Endothelial cell of umbilical vein (primary cell): Measurements from ENCODE around the gene PRUNE2. TPM values are rescaled to one million over a fixed set of nuclear protein-coding genes. Genes with fewer than 3 reads are reported as not detected.

Experiments used
- BruUV-seq: library from RNA; stranded (reverse); fragments of 400-500 nt; replicated peaks from 2 replicates; lab custom pipeline; 2021; lab: Mats Ljungman, UMichigan
- CTCF ChIA-PET: fragments of 300-600, 350-600 bp; sonication (Branson Sonifier 250); formaldehyde crosslinking; loops from one replicate; lab custom pipeline; 2021; ENCODE audit warnings: antibody characterized with exemption, inconsistent platforms; lab: Charles Lee
- POLR2A ChIA-PET: fragments of 300-600, 350-600 bp; sonication (Branson Sonifier 250); formaldehyde crosslinking; loops from one replicate; lab custom pipeline; 2021; ENCODE audit warnings: antibody characterized with exemption, inconsistent platforms; lab: Charles Lee
- DNase-seq: peaks from one replicate; pipeline ENCODE4 v3.0.0-alpha.2; 2011; ENCODE audit warnings: low read depth, low spot score
- FAIRE-seq: peaks from 2 replicates; lab custom pipeline; 2011; peaks lifted over from hg19 to GRCh38; lab: Jason Lieb, UNC
- H2AFZ ChIP-seq: 2 replicates; pipeline ENCODE4 v1.6.0; 2012; ENCODE audit warnings: low read depth, low read length, control low read depth, inconsistent platforms
- H3K27ac ChIP-seq: 2 replicates; pipeline ENCODE4 v1.5.1; 2011; ENCODE audit warnings: low read depth, mild to moderate bottlenecking, control low read depth, low read length, moderate library complexity; ENCODE audit not compliant: insufficient read depth
- H3K27me3 ChIP-seq, 2 experiments: 2 replicates each; pipeline versions ENCODE4 v1.6.0 to v1.6.1; 2011; ENCODE audit warnings: low read length in 2 of 2, mixed read lengths in 1 of 2; ENCODE audit not compliant: control insufficient read depth in 2 of 2, insufficient read depth in 2 of 2
- H3K36me3 ChIP-seq, 2 experiments: 2 replicates in 1 of 2; 3 replicates in 1 of 2; pipeline ENCODE4 v1.5.1; 2011; ENCODE audit warnings: low read length in 2 of 2, mild to moderate bottlenecking in 1 of 2, moderate library complexity in 1 of 2; ENCODE audit not compliant: control insufficient read depth in 2 of 2, insufficient read depth in 2 of 2; ENCODE audit errors: extremely low read depth in 1 of 2
- H3K4me1 ChIP-seq: 3 replicates; pipeline ENCODE4 v1.5.1; 2011; ENCODE audit warnings: mild to moderate bottlenecking, low read length; ENCODE audit not compliant: control insufficient read depth, insufficient read depth; ENCODE audit errors: extremely low read depth
- H3K4me2 ChIP-seq: 2 replicates; pipeline ENCODE4 v1.6.1; 2011; ENCODE audit warnings: low read length, control low read depth, mixed read lengths; ENCODE audit not compliant: insufficient read depth
- H3K4me3 ChIP-seq, 3 experiments: fragments of 200-600 bp in 1 of 3; sonication (generic), shearing (Covaris generic) in 1 of 3; replicated peaks in 1 of 3; 2 replicates each; pipeline ENCODE4 v1.5.1; 2011 to 2016; ENCODE audit warnings: control low read depth in 3 of 3, low read length in 3 of 3, mild to moderate bottlenecking in 2 of 3, inconsistent platforms in 1 of 3, low read depth in 1 of 3, moderate library complexity in 1 of 3; ENCODE audit not compliant: insufficient read depth in 1 of 3
- H3K79me2 ChIP-seq: 2 replicates; pipeline ENCODE4 v1.6.0; 2012; ENCODE audit warnings: low read length, inconsistent platforms; ENCODE audit not compliant: control insufficient read depth, insufficient read depth
- H3K9ac ChIP-seq: replicated peaks from 2 replicates; pipeline ENCODE3; 2011; ENCODE audit warnings: low read length, control low read depth; ENCODE audit not compliant: insufficient read depth; ENCODE audit errors: extremely low read depth
- H3K9me1 ChIP-seq: replicated peaks from 3 replicates; pipeline ENCODE4 v1.6.0; 2011; ENCODE audit warnings: mild to moderate bottlenecking, low read length; ENCODE audit not compliant: control insufficient read depth, insufficient read depth; ENCODE audit errors: extremely low read depth
- H3K9me3 ChIP-seq: replicated peaks from 2 replicates; pipeline ENCODE4 v1.5.1; 2012; ENCODE audit warnings: low read length, inconsistent platforms; ENCODE audit not compliant: control insufficient read depth, insufficient read depth
- H4K20me1 ChIP-seq: replicated peaks from 2 replicates; pipeline ENCODE3; 2011; ENCODE audit warnings: mild to moderate bottlenecking, low read length; ENCODE audit not compliant: control insufficient read depth, insufficient read depth; ENCODE audit errors: extremely low read depth
- CTCF ChIP-seq, 2 donors: IDR thresholded peaks; 1 replicate in 1 of 2; 2 replicates in 1 of 2; pipeline ENCODE4 v1.5.1; 2011; ENCODE audit warnings: low read length in 2 of 2, mild to moderate bottlenecking in 2 of 2, moderate library complexity in 2 of 2, control low read depth in 1 of 2, inconsistent platforms in 1 of 2, low read depth in 1 of 2; ENCODE audit not compliant: insufficient read depth in 1 of 2; ENCODE audit errors: extremely low read depth in 1 of 2
- EZH2 ChIP-seq: IDR thresholded peaks from 2 replicates; pipeline ENCODE4 v1.6.1; 2012; ENCODE audit warnings: borderline replicate concordance, low read depth, mild to moderate bottlenecking, moderate library complexity, low read length, inconsistent platforms; ENCODE audit not compliant: severe bottlenecking
- FOS ChIP-seq: IDR thresholded peaks from 2 replicates; pipeline ENCODE4 v1.6.1; 2011; ENCODE audit warnings: mild to moderate bottlenecking, low read length, moderate library complexity, borderline replicate concordance; ENCODE audit not compliant: insufficient read depth
- GATA2 ChIP-seq: IDR thresholded peaks from 2 replicates; pipeline ENCODE4 v1.7.0; 2011; ENCODE audit warnings: low read depth, mild to moderate bottlenecking, moderate library complexity, mixed read lengths, low read length; ENCODE audit not compliant: insufficient read length, insufficient read depth
- JUN ChIP-seq: IDR thresholded peaks from 2 replicates; pipeline ENCODE4 v1.6.1; 2011; ENCODE audit warnings: borderline replicate concordance, low read depth; ENCODE audit not compliant: insufficient read length, insufficient read depth
- MAX ChIP-seq: IDR thresholded peaks from 2 replicates; pipeline ENCODE4 v1.6.1; 2011; ENCODE audit not compliant: insufficient read depth, insufficient read length
- MYC ChIP-seq: IDR thresholded peaks from one replicate; pipeline ENCODE4 v1.6.1; 2011; ENCODE audit warnings: mild to moderate bottlenecking, low read depth, low read length
- POLR2A ChIP-seq: IDR thresholded peaks from 2 replicates; pipeline ENCODE4 v1.6.1; 2012; ENCODE audit warnings: low read depth, mild to moderate bottlenecking, control low read depth, low read length
- POLR2AphosphoS5 ChIP-seq: IDR thresholded peaks from 2 replicates; pipeline ENCODE4 v1.6.1; 2012; ENCODE audit warnings: low read depth, mild to moderate bottlenecking, control low read depth, low read length, moderate library complexity; ENCODE audit not compliant: insufficient read depth
- dilution Hi-C: fragments of 300-500 bp; cut with MboI; formaldehyde crosslinking; loops from one replicate; pipeline ENCODE4 v1.15.0; 2019; ENCODE audit warnings: low sequenced_read_pairs; ENCODE audit not compliant: extremely low pct_ligation_motif_present
- intact Hi-C: fragments of 100-400 bp; cut with micrococcal nuclease; formaldehyde crosslinking; loops from one replicate; pipeline ENCODE4 v1.10.0; 2022
- polyA plus RNA-seq, 4 experiments: library from polyadenylated mRNA; depleted of rRNA in 3 of 4; stranded (reverse) in 3 of 4; unstranded in 1 of 4; fragments of >200 nt; gene quantifications; 2 replicates each; pipeline versions ENCODE4 v1.2.1 to v1.2.3, GENCODE V29; 2011 to 2012; ENCODE audit warnings: missing spikeins in 1 of 4
- total RNA-seq: library from RNA; stranded (reverse); gene quantifications from 2 replicates; pipeline ENCODE4 v1.2.3, GENCODE V29; 2021

Gene PRUNE2
- total and polyA plus RNA-seq, 2 donors (not counting 3 experiments of a cell fraction or from before 2014, with no cell fraction given), result 15.8 to 21.7 TPM

GRCh38 chr9:76759732-76760131, 146.2 kb downstream of the PRUNE2 start:
- POLR2A ChIA-PET, result no interaction called here
- no peaks in the 10 kb centered on the region for H3K79me2 ChIP-seq
- no peak overlapping the region for H3K4me3 ChIP-seq
- intact Hi-C loops, result loop anchor here (2.0 kb wide), 1 partner anchor 253 kb away; no protein-coding TSS in a partner anchor
- H3K27ac ChIP-seq, result no peak overlapping the region
- H2AFZ ChIP-seq, result no peak overlapping the region
- no peak for TF ChIP-seq POLR2AphosphoS5
- TF ChIP-seq CTCF (IDR thresholded peaks at IDR 0.05; ENCODE audit: extremely low read depth in 1 of 2, insufficient read depth in 1 of 2, low read depth in 1 of 2, low read length in 2 of 2), result no peak
- TF ChIP-seq GATA2, result no peak
- TF ChIP-seq FOS, result no peak
- no peak for TF ChIP-seq EZH2
- no peak for TF ChIP-seq MAX
- TF ChIP-seq MYC, result no peak
- TF ChIP-seq POLR2A, result no peak
- TF ChIP-seq JUN, result no peak
- no peaks in the 10 kb centered on the region for H3K9me3 ChIP-seq
- CTCF ChIA-PET, result interaction anchor here (1.6 kb wide), 1 partner anchor 391 kb away, joined by 6 read pairs; no protein-coding TSS in a partner anchor
- dilution Hi-C loops, result no loop called here
- no peak overlapping the region for H3K9ac ChIP-seq
- DNase-seq (no peak), FAIRE-seq (no peak)
- H3K36me3 ChIP-seq, result no peaks in the 10 kb centered on the region
- BruUV-seq, result no TSS peak
- no peaks in the 10 kb centered on the region for H3K4me1 ChIP-seq
- H3K4me2 ChIP-seq, result no peak overlapping the region
- H4K20me1 ChIP-seq, result no peaks in the 10 kb centered on the region
- H3K9me1 ChIP-seq, result no peaks in the 10 kb centered on the region
- H3K27me3 ChIP-seq, result peaks cover 9 to 10% of the 10 kb centered on the region in 2 experiments
